GM12878 (cell line): Measurements from ENCODE around the gene CSK. TPM values are rescaled to one million over a fixed set of nuclear protein-coding genes. Genes with fewer than 3 reads are reported as not detected.
A peak's percentile ranks its signal among the peaks of the same experiment; 100 is the strongest.

Experiments used
- DPF2 ChIP-seq: fragments of 450-650 bp; IDR thresholded peaks from 2 replicates; pipeline ENCODE4 v1.6.1; 2017; ENCODE audit warnings: mild to moderate bottlenecking
- EED ChIP-seq: sonication (generic); IDR thresholded peaks from 2 replicates; pipeline ENCODE4 v1.6.1; 2016; ENCODE audit warnings: antibody characterized with exemption, low read depth
- IKZF2 ChIP-seq, 2 experiments: fragments of 450-650 bp; IDR thresholded peaks; 2 replicates each; pipeline ENCODE4 v1.6.1; 2017; ENCODE audit warnings: mild to moderate bottlenecking in 2 of 2, moderate library complexity in 2 of 2
- IRF3 ChIP-seq: fragments of 450-650 bp; IDR thresholded peaks from 2 replicates; pipeline ENCODE4 v1.6.1; 2014; ENCODE audit warnings: mild to moderate bottlenecking
- IRF4 ChIP-seq: IDR thresholded peaks from 2 replicates; pipeline ENCODE4 v1.6.1; 2011; ENCODE audit warnings: low read depth, low read length
- JUNB ChIP-seq: IDR thresholded peaks from 2 replicates; pipeline ENCODE4 v1.6.1; 2016; ENCODE audit warnings: antibody characterized with exemption, mild to moderate bottlenecking
- JUND ChIP-seq: IDR thresholded peaks from 2 replicates; pipeline ENCODE4 v1.6.1; 2012; ENCODE audit warnings: low read depth, mild to moderate bottlenecking, low read length, improper control_type of control experiment, moderate library complexity
- MEF2A ChIP-seq: IDR thresholded peaks from 2 replicates; pipeline ENCODE4 v1.6.1; 2011; ENCODE audit warnings: low read depth, mild to moderate bottlenecking, low read length, moderate library complexity; ENCODE audit not compliant: insufficient read depth
- MTA3 ChIP-seq: IDR thresholded peaks from 2 replicates; pipeline ENCODE4 v1.6.1; 2012; ENCODE audit warnings: low read length, inconsistent platforms, borderline replicate concordance
- MYB ChIP-seq: fragments of 150-350 bp; IDR thresholded peaks from 2 replicates; pipeline ENCODE4 v1.6.1; 2014; ENCODE audit warnings: mild to moderate bottlenecking, low read depth, low read length, borderline replicate concordance
- MYC ChIP-seq: IDR thresholded peaks from 2 replicates; pipeline ENCODE4 v1.6.1; 2011; ENCODE audit warnings: mild to moderate bottlenecking, low read length, moderate library complexity, inconsistent platforms; ENCODE audit not compliant: insufficient read depth, insufficient replicate concordance, insufficient read length, severe bottlenecking
- NFXL1 ChIP-seq: fragments of 450-650 bp; IDR thresholded peaks from 2 replicates; pipeline ENCODE4 v1.6.1; 2017; ENCODE audit warnings: antibody characterized with exemption, mild to moderate bottlenecking, borderline replicate concordance
- POLR2A ChIP-seq: IDR thresholded peaks from 2 replicates; pipeline ENCODE4 v1.6.1; 2011; ENCODE audit warnings: low read depth, mild to moderate bottlenecking, low read length
- POLR2AphosphoS2 ChIP-seq: IDR thresholded peaks from 2 replicates; pipeline ENCODE4 v1.6.1; 2011; ENCODE audit warnings: low read depth, mild to moderate bottlenecking, low read length, improper control_type of control experiment, moderate library complexity
- RELB ChIP-seq: fragments of 450-650 bp; IDR thresholded peaks from 2 replicates; pipeline ENCODE4 v1.6.1; 2017; ENCODE audit warnings: low read depth, mild to moderate bottlenecking, moderate library complexity
- RFX5 ChIP-seq: IDR thresholded peaks from 2 replicates; pipeline ENCODE4 v1.6.1; 2011; ENCODE audit warnings: low read depth, low read length, improper control_type of control experiment
- ZSCAN29 ChIP-seq: fragments of 450-650 bp; IDR thresholded peaks from 2 replicates; pipeline ENCODE4 v1.6.1; 2017; ENCODE audit warnings: mild to moderate bottlenecking, moderate library complexity
- polyA plus RNA-seq, 11 experiments: library from polyadenylated mRNA; depleted of rRNA in 4 of 11; unstranded in 6 of 11; stranded (reverse) in 5 of 11; fragments of >200 nt; fragmentation: Nextera tagmentation in 4 of 11; fragmentation: Illumina TruSeq in 1 of 11; extraction: Ambion mirVana in 4 of 11; extraction: Trizol in 1 of 11; gene quantifications; 1 replicate in 1 of 11; 2 replicates in 10 of 11; pipeline versions ENCODE4 v1.2.1 to v1.2.3, GENCODE V29; 2011 to 2016; ENCODE audit warnings: inconsistent platforms in 2 of 11, missing spikeins in 2 of 11, low read depth in 1 of 11
- total RNA-seq, 4 experiments: library from RNA; depleted of rRNA in 3 of 4; stranded (reverse); fragments of >200 nt in 3 of 4; fragmentation: Illumina TruSeq in 1 of 4; extraction: Trizol in 1 of 4; gene quantifications; 2 replicates each; pipeline versions ENCODE4 v1.2.1 to v1.2.3, GENCODE V29; 2013 to 2021
- TF ChIP-seq, protein P1 (sequence below): IDR thresholded peaks from 2 replicates; pipeline ENCODE4 v1.6.1; 2012; ENCODE audit warnings: low read depth, low read length, improper control_type of control experiment
- TF ChIP-seq, protein P2 (sequence below): fragments of 450-650 bp; IDR thresholded peaks from 2 replicates; pipeline ENCODE4 v1.6.1; 2017; ENCODE audit warnings: borderline replicate concordance
- TF ChIP-seq, protein P3 (sequence below): IDR thresholded peaks from 2 replicates; pipeline ENCODE4 v1.6.1; 2011; ENCODE audit warnings: low read depth, mild to moderate bottlenecking, low read length, moderate library complexity, borderline replicate concordance; ENCODE audit errors: extremely low read depth

CSK gene
- total and polyA plus RNA-seq, 10 of the 15 experiments (the other 5 are each of a cell fraction or from before 2014, with no cell fraction given) = 3.4 to 327 (median 75.8) TPM

DNA sequence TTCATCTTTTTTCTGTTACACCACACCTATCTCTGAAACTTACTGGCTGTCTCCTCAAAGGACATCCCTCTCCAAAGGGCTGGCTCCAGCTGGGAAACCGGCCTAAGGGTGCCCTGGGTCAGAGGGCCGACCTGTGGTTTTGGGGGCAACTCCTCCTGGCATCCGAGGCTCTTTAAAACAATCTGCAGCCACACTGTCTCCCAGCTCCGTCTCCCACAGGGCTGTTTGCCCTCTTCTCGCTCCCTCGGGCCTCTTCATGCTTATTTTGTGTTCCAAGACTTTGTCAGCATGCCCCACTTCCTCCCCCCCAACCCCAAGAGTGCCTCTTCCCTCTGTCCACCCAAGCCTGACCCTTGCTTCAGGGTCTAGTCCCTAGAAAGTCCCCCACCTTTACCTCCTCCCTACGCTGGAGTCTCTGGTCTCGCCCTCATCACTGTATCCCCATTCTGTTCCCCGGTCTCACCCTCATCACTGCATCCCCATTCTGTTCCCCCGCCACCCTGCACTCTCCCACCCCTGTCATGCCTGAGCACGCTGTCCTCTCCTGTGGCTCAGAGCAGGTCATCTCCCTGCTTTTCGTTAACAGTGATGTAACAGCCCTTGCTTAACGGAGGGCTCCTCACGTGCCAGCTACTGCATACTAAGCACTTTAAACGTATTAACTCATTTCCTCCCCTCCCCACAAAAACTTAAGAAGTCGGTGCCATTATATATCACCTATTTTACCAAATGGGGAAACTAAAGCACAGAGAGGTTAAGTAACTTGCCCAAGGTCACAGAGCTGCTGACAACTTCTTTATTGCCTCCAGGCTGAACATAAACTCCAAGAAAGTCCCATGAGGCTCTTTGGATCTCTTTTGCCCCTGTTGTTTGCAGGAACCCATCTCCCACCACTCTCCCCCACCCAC, 1.1 kb upstream of the CSK start (continued):
- no peak for TF ChIP-seq IRF3
- TF ChIP-seq, protein P1, sequence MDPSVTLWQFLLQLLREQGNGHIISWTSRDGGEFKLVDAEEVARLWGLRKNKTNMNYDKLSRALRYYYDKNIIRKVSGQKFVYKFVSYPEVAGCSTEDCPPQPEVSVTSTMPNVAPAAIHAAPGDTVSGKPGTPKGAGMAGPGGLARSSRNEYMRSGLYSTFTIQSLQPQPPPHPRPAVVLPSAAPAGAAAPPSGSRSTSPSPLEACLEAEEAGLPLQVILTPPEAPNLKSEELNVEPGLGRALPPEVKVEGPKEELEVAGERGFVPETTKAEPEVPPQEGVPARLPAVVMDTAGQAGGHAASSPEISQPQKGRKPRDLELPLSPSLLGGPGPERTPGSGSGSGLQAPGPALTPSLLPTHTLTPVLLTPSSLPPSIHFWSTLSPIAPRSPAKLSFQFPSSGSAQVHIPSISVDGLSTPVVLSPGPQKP = no peak
- TF ChIP-seq POLR2AphosphoS2 = no peak
- TF ChIP-seq, protein P2, sequence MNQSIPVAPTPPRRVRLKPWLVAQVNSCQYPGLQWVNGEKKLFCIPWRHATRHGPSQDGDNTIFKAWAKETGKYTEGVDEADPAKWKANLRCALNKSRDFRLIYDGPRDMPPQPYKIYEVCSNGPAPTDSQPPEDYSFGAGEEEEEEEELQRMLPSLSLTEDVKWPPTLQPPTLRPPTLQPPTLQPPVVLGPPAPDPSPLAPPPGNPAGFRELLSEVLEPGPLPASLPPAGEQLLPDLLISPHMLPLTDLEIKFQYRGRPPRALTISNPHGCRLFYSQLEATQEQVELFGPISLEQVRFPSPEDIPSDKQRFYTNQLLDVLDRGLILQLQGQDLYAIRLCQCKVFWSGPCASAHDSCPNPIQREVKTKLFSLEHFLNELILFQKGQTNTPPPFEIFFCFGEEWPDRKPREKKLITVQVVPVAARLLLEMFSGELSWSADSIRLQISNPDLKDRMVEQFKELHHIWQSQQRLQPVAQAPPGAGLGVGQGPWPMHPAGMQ = no peak
- TF ChIP-seq MTA3 = no peak
- peak in 1 of 2 experiments; percentile 39; a peak in 2 of 4 replicates for TF ChIP-seq IKZF2 (IDR thresholded peaks at IDR 0.05)
- peak; percentile 39 for TF ChIP-seq MYC
- peak; percentile 26; the same call in 1 of the 2 replicates for TF ChIP-seq JUNB
- TF ChIP-seq, protein P3, sequence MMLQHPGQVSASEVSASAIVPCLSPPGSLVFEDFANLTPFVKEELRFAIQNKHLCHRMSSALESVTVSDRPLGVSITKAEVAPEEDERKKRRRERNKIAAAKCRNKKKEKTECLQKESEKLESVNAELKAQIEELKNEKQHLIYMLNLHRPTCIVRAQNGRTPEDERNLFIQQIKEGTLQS = no peak
- TF ChIP-seq MEF2A = no peak
- TF ChIP-seq MYB = no peak
- peak; percentile 70 for TF ChIP-seq POLR2A
- peak; percentile 87; the same call in 1 of the 2 replicates for TF ChIP-seq NFXL1
- TF ChIP-seq IRF4 = no peak
- TF ChIP-seq RELB = peak; percentile 49; the same call in 1 of the 2 replicates
- no peak for TF ChIP-seq JUND
- no peak for TF ChIP-seq RFX5
- TF ChIP-seq EED = peak; percentile 29; the same call in 1 of the 2 replicates
- TF ChIP-seq ZSCAN29 = no peak
- TF ChIP-seq DPF2 = 0 out of 2 replicates have a peak, but pooled peaks have one; percentile 15
